Erythroblast (primary cell): ENCODE measurements around the gene SLC17A8.

Source experiments
- GATA1 ChIP-seq: IDR thresholded peaks from 2 replicates; pipeline ENCODE4 v1.6.1; 2011; ENCODE audit warnings: low read depth, mild to moderate bottlenecking, control low read depth, low read length, moderate library complexity
- POLR2A ChIP-seq: IDR thresholded peaks from 2 replicates; pipeline ENCODE4 v1.6.1; 2011; ENCODE audit warnings: mild to moderate bottlenecking, low read length

- TF ChIP-seq POLR2A: no peak
- no peak for TF ChIP-seq GATA1
Measured at GRCh38 chr12:100458191-100458590, 101.3 kb downstream of the SLC17A8 start.
